GM06990 (cell line): ENCODE data around the gene CLECL1.

Source experiments
- DNase-seq: peaks from one replicate; pipeline ENCODE4 v3.0.0-alpha.2; 2011; ENCODE audit not compliant: insufficient read length; ENCODE audit errors: extremely low read depth
- H3K27me3 ChIP-seq: replicated peaks from 2 replicates; pipeline ENCODE4 v1.6.0; 2011; ENCODE audit warnings: low read length; ENCODE audit not compliant: control insufficient read depth, insufficient read depth
- H3K36me3 ChIP-seq: 2 replicates; pipeline ENCODE4 v1.5.1; 2011; ENCODE audit warnings: low read length; ENCODE audit not compliant: control insufficient read depth, insufficient read depth
- H3K4me3 ChIP-seq: replicated peaks from 2 replicates; pipeline ENCODE4 v1.5.1; 2011; ENCODE audit warnings: low read depth, mild to moderate bottlenecking, control low read depth, low read length
- TF ChIP-seq, protein P1 (sequence below): IDR thresholded peaks from 2 replicates; pipeline ENCODE4 v1.5.1; 2011; ENCODE audit warnings: low read length, control low read depth, mild to moderate bottlenecking, inconsistent platforms; ENCODE audit not compliant: insufficient read depth, poor library complexity, severe bottlenecking

Gene CLECL1

DNA sequence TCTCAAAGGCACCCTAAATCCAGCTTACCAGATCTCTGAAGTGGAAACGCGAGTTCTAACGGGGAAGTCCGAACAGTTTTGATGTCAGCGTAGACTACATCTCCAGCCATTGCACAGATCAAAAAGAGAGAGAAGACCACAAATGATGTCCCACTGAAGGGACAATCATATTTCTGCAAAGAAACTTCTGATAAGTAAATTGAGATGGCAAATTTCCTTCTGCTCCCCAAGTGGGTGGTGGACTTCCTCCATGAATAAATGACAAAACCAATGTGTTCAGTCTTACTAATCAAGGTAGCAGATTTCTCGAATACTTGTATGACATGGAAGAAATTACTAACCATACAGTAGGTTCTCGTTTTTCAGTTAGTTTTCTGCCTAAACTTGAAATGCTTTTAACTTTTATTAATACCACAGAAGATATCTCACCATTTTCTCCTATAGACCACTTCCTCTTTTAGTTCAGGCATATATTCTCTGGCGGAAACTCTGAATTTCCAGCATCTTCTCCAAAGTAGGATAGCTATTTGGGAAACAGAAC is at the start of gene CLECL1:
CLECL1 (minus strand) TSS at position 177 of the 541 bp plus-strand sequence.
- peak within 1 kb of the TSS; percentile 77 for H3K4me3 ChIP-seq
- H3K36me3 ChIP-seq: no peaks in the 10 kb centered on the region
- no peak for DNase-seq
- TF ChIP-seq, protein P1, sequence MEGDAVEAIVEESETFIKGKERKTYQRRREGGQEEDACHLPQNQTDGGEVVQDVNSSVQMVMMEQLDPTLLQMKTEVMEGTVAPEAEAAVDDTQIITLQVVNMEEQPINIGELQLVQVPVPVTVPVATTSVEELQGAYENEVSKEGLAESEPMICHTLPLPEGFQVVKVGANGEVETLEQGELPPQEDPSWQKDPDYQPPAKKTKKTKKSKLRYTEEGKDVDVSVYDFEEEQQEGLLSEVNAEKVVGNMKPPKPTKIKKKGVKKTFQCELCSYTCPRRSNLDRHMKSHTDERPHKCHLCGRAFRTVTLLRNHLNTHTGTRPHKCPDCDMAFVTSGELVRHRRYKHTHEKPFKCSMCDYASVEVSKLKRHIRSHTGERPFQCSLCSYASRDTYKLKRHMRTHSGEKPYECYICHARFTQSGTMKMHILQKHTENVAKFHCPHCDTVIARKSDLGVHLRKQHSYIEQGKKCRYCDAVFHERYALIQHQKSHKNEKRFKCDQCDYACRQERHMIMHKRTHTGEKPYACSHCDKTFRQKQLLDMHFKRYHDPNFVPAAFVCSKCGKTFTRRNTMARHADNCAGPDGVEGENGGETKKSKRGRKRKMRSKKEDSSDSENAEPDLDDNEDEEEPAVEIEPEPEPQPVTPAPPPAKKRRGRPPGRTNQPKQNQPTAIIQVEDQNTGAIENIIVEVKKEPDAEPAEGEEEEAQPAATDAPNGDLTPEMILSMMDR: no peak
- H3K27me3 ChIP-seq: no peaks in the 10 kb centered on the region

DNA sequence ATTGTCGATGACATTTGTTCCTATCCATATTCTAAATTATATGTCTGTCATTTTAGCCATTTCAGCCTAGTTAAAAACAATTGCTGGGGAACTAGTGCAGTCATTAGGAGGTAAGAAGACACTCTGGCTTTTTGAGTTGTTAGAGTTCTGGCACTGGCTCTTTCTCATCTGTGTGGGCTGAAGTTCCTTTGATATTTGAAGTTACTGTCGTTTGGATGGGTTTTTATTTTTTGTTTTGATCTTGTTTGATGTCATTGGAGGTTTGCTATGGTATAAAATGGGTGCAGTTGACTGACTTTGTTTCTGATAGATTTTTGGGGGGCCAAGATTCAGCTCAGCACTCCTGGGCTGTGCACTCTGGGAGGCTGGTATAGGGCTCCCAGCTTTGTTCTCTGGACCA is 48.5 kb upstream of the CLECL1 start:
- Histone ChIP-seq H3K4me3 (no peak overlapping the region), H3K36me3 (no peaks in the 10 kb centered on the region), H3K27me3 (no peaks in the 10 kb centered on the region)
- DNase-seq: no peak
- TF ChIP-seq, protein P1: no peak

DNA sequence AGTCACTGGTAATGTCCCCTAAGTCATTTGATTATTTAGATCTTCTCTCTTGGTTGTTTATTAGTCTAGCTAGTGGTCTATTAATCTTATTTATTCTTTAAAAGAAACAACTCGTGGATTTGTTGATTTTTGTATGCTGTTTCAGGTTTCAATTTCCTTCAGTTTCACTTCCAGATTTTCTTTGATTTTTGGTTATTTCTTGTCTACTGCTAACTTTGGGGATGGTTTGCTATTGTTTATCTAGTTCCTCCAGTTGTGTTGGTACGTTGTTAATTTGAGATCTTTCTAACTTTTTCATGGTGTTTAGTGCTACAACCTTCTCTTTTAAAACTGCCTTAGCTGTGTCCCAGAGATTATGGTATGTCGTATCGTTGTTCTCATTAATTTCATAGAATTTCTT is 46.3 kb upstream of the CLECL1 start:
- TF ChIP-seq, protein P1: no peak
- no peak for DNase-seq
- Histone ChIP-seq H3K27me3 (no peaks in the 10 kb centered on the region), H3K4me3 (no peak overlapping the region), H3K36me3 (no peaks in the 10 kb centered on the region)

DNA sequence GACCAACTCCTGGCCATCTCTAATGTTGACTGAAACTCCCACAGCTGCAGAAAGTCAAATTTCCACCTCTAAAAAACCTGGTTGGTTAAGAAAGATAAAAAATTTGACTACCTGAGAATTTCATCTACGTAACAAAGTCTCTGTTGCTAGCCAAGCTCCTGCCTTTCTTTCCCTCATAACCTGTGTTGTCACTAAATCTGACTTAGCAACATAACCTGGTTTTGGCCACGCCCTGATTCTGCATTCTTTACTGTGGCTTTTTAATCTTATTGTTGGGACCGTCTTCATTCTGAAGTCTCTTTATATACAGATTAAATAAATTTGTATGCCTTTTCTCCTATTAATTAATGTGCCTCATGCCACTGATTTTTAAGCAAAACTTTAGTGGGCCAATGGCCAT is 43.9 kb upstream of the CLECL1 start:
- DNase-seq: no peak
- Histone ChIP-seq H3K27me3 (no peaks in the 10 kb centered on the region), H3K36me3 (no peaks in the 10 kb centered on the region), H3K4me3 (no peak overlapping the region)
- TF ChIP-seq, protein P1: no peak

DNA sequence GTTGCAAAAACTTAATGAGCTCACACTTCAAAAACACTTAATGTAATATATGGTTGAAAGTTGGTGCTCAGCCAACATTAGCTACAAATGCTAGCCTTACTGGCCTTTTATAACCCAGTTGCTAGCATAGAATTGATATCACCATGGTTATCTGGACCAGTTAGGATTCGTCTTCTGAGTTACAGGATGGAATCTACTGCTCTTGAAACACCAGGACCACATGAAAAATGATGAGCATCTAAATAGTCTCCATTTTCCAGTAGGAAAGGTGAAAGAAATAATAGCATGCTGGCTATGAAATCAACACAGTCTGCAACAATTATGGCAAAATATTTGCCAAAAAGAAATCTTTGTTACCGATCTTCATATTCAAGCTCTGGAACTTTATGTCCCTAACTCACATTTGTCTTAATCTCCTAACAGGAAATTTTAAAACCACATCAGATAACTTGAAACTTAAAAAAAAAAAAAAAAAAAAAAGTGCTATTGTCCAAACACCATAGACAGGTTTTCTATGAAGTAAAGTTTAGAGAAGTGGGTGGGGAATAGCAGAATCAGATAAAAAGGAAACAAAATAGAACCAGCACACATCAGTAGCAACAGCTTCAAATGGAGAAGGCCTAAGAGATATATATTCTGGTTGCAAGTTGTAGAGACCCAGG is 40.5 kb upstream of the CLECL1 start:
- TF ChIP-seq, protein P1: no peak
- H3K36me3 ChIP-seq: no peaks in the 10 kb centered on the region
- no peak for DNase-seq
- H3K4me3 ChIP-seq: no peak overlapping the region
- H3K27me3 ChIP-seq: no peaks in the 10 kb centered on the region
